ENCODE data around the gene BIN2.

DNA sequence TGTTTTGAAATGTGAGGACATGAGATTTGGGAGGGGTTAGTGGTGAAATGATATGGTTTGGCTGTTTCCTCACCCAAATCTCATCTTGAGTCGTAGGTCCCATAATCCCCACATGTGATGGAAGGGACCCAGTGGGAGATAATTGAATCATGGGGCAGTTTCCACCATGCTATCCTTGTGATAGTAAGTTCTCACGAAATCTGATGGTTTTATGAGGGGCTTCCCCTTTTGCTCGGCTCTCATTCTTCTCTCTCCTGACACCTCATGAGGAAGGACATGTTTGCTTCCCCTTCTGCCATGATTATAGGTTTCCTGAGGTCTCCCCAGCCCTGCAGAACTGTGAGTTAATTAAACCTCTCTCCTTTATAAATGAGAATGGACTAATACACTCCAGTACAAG, 49.2 kb upstream of the BIN2 start:
- no peak for TF ChIP-seq EZH2 (IDR thresholded peaks at IDR 0.05; ENCODE audit: insufficient read depth, poor library complexity, severe bottlenecking)
- no peak for TF ChIP-seq EZH2phosphoT487 (IDR thresholded peaks at IDR 0.05; ENCODE audit: insufficient read depth, low read depth)
